Measurements from ENCODE around the gene TOP2A. TPM values are rescaled to one million over a fixed set of nuclear protein-coding genes. Genes with fewer than 3 reads are reported as not detected.

TOP2A gene
- total RNA-seq, 6 experiments from 2014 or later: 0.22 to 7.3 (median 3.0) TPM

- DNase-seq: peak in 1 of 3 donors; percentile 22
- TF ChIP-seq POLR2A (IDR thresholded peaks at IDR 0.05) (no peak), CTCF (IDR thresholded peaks at IDR 0.05) (no peak)
- 18% methylated on average over 6 of the region's 7 CpGs for WGBS (ENCODE audit: insufficient coverage, low coverage, low lambda C conversion rate, missing lambda C conversion rate)
- Histone ChIP-seq H3K4me1 (peaks cover 4 to 71% (median 34%) of the 10 kb centered on the region in 4 donors), H3K27me3 (no peaks in the 10 kb centered on the region), H3K4me3 (peak overlapping the region; percentile 85 to 95 (median 92)), H3K36me3 (peaks cover 0 to 7% (median 3%) of the 10 kb centered on the region in 4 donors), H3K27ac (peak overlapping the region; percentile 83 to 97 (median 92)), H3K9me3 (no peaks in the 10 kb centered on the region)
- no peak for ATAC-seq
- intact Hi-C loops (cut with DNase I): no loop called here
Measured at GRCh38 chr17:40344421-40345160, 73.1 kb downstream of the TOP2A start.

GRCh38 chr17:40343219-40344119 is 74.2 kb downstream of the TOP2A start:
- intact Hi-C loops (cut with DNase I): no loop called here
- no peak for ATAC-seq
- peak overlapping the region; percentile 83 to 97 (median 92) for H3K27ac ChIP-seq
- H3K27me3 ChIP-seq: no peaks in the 10 kb centered on the region
- no peak for DNase-seq
- no peak for TF ChIP-seq CTCF (IDR thresholded peaks at IDR 0.05)
- no peak for TF ChIP-seq POLR2A (IDR thresholded peaks at IDR 0.05)
- H3K9me3 ChIP-seq: no peaks in the 10 kb centered on the region
- H3K4me3 ChIP-seq: peak overlapping the region; percentile 85 to 95 (median 92)
- peaks cover 0 to 68% (median 30%) of the 10 kb centered on the region in 4 donors for H3K4me1 ChIP-seq
- H3K36me3 ChIP-seq: no peaks in the 10 kb centered on the region
- whole genome bisulfite sequencing (ENCODE audit: insufficient coverage, low coverage, low lambda C conversion rate, missing lambda C conversion rate): 6% methylated on average over 8 of the region's 15 CpGs

DNA sequence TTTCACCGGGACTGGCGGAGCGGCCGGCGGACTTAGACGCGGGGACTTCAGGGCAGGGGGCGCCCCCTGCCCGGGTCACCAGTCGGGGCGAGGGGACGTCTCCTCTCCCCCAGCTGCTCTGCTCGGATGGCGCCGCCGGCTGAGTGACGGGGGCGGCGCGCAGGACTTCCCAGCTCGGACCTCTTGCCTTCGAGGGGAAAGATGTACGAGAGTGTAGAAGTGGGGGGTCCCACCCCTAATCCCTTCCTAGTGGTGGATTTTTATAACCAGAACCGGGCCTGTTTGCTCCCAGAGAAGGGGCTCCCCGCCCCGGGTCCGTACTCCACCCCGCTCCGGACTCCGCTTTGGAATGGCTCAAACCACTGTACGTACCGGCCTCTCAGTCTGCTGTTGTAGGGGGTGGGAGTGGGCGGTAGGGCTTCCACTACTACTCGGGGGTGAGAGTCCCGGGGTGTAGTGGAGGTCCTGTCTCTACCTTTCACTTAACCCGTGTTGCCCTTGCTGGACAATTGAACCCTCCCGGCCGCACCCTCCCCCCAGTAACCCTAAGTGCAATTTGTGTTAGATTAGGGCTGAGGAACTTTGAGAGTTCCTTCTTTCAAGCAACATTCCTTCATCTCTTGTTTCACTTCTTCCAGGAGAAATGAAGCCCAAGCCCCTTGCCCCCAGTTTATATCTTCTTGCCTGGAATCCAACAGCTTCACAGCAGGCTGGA is 75.0 kb downstream of the TOP2A start:
- Histone ChIP-seq H3K4me3 (peak overlapping the region; percentile 85 to 95 (median 92)), H3K36me3 (no peaks in the 10 kb centered on the region), H3K27me3 (no peaks in the 10 kb centered on the region), H3K4me1 (peaks cover 0 to 60% (median 23%) of the 10 kb centered on the region in 4 donors), H3K9me3 (no peaks in the 10 kb centered on the region), H3K27ac (peak overlapping the region; percentile 83 to 97 (median 92))
- no peak for ATAC-seq
- TF ChIP-seq POLR2A (IDR thresholded peaks at IDR 0.05): peak; percentile 6
- no peak for TF ChIP-seq CTCF (IDR thresholded peaks at IDR 0.05)
- 17% methylated on average over 11 of the region's 38 CpGs for WGBS (ENCODE audit: insufficient coverage, low coverage, low lambda C conversion rate, missing lambda C conversion rate)
- intact Hi-C loops (cut with DNase I): no loop called here
- no peak for DNase-seq

- Histone ChIP-seq H3K27ac (peak overlapping the region; percentile 83 to 97 (median 92)), H3K27me3 (no peaks in the 10 kb centered on the region), H3K36me3 (no peaks in the 10 kb centered on the region), H3K4me1 (peaks cover 0 to 53% (median 19%) of the 10 kb centered on the region in 4 donors), H3K9me3 (no peaks in the 10 kb centered on the region), H3K4me3 (peak overlapping the region; percentile 85 to 95 (median 92))
- intact Hi-C loops (cut with DNase I): no loop called here
- WGBS (ENCODE audit: insufficient coverage, low coverage, low lambda C conversion rate, missing lambda C conversion rate): 1% methylated on average over 15 of the region's 55 CpGs
- ATAC-seq (peak; percentile 59 to 73 (median 66)), DNase-seq (peak; percentile 93)
- TF ChIP-seq CTCF (IDR thresholded peaks at IDR 0.05) (no peak), POLR2A (IDR thresholded peaks at IDR 0.05) (no peak)
Measured at GRCh38 chr17:40341808-40342503, 75.7 kb downstream of the TOP2A start.
